K562 (cell line): ENCODE data around the gene LMTK2. TPM values are rescaled to one million over a fixed set of nuclear protein-coding genes. Genes with fewer than 3 reads are reported as not detected.

ENCODE experiments used
- ATAC-seq: fragments of 200-7000 bp; cut with Tn5 transposase; 3 replicates; pipeline ENCODE4 v1.9.1; 2020; ENCODE audit warnings: moderate library complexity
- BruUV-seq: library from RNA; stranded (reverse); fragments of 400-500 nt; replicated peaks from 2 replicates; lab custom pipeline; 2021; lab: Mats Ljungman, UMichigan
- CTCF ChIA-PET: fragments of 300-600 bp; formaldehyde crosslinking; extraction: SDS; loops from one replicate; lab custom pipeline; 2021; ENCODE audit warnings: low intra/inter-chr PET ratio; lab: Yijun Ruan, JAX
- POLR2A ChIA-PET: fragments of 300-600, 350-650 bp; sonication (Branson Sonifier 250); formaldehyde crosslinking; extraction: SDS; loops from one replicate; lab custom pipeline; 2021; ENCODE audit warnings: antibody characterized with exemption, inconsistent platforms; lab: Yijun Ruan, JAX
- DNase-seq, 4 experiments: peaks; one replicate each; pipeline versions ENCODE4 v3.0.0 to v3.0.0-alpha.2; 2011 to 2018; ENCODE audit warnings: low spot score in 3 of 4, mixed read lengths in 3 of 4; ENCODE audit errors: extremely low read depth in 1 of 4
- FAIRE-seq: peaks from 2 replicates; lab custom pipeline; 2011; peaks lifted over from hg19 to GRCh38; lab: Jason Lieb, UNC
- H2AFZ ChIP-seq: 2 replicates; pipeline ENCODE4 v1.6.0; 2011; ENCODE audit warnings: low read depth, low read length, control low read depth, inconsistent platforms
- H3K27ac ChIP-seq: fragments of 200-600 bp; 3 replicates; pipeline ENCODE4 v1.8.0; 2011; ENCODE audit warnings: low read depth, mild to moderate bottlenecking, control low read depth, inconsistent platforms, low read length, moderate library complexity, mixed read lengths; ENCODE audit errors: extremely low read depth
- H3K27me3 ChIP-seq, 2 experiments: fragments of 300-600 bp in 1 of 2; 2 replicates in 1 of 2; 3 replicates in 1 of 2; pipeline versions ENCODE4 v1.6.0 to v1.8.0; 2011; ENCODE audit warnings: inconsistent platforms in 2 of 2, low read length in 2 of 2, mild to moderate bottlenecking in 1 of 2, mixed read lengths in 1 of 2, moderate library complexity in 1 of 2; ENCODE audit not compliant: control insufficient read depth in 2 of 2, insufficient read depth in 2 of 2
- H3K36me3 ChIP-seq: fragments of 300-600 bp; 3 replicates; pipeline ENCODE4 v1.8.0; 2011; ENCODE audit warnings: mild to moderate bottlenecking, low read length, inconsistent platforms; ENCODE audit not compliant: control insufficient read depth, insufficient read depth
- H3K4me1 ChIP-seq, 2 experiments: fragments of 200-600 bp in 1 of 2; replicated peaks in 1 of 2; 2 replicates in 1 of 2; 3 replicates in 1 of 2; pipeline versions ENCODE4 v1.5.1 to v1.8.0; 2011; ENCODE audit warnings: inconsistent platforms in 2 of 2, low read length in 2 of 2, mild to moderate bottlenecking in 1 of 2, mixed read lengths in 1 of 2, moderate library complexity in 1 of 2; ENCODE audit not compliant: control insufficient read depth in 2 of 2, insufficient read depth in 2 of 2
- H3K4me2 ChIP-seq: 2 replicates; pipeline ENCODE4 v1.6.1; 2011; ENCODE audit warnings: low read length, control low read depth, inconsistent platforms, mixed read lengths; ENCODE audit not compliant: insufficient read depth
- H3K4me3 ChIP-seq: fragments of 200-600 bp; sonication (generic), shearing (Covaris generic); 2 replicates; pipeline ENCODE4 v1.5.1; 2016; ENCODE audit warnings: control low read depth, inconsistent platforms
- H3K79me2 ChIP-seq: fragments of 200-600 bp; 3 replicates; pipeline ENCODE4 v1.8.0; 2011; ENCODE audit warnings: low read length, inconsistent platforms; ENCODE audit not compliant: control insufficient read depth, insufficient read depth
- H3K9ac ChIP-seq, 2 experiments: 2 replicates each; pipeline versions ENCODE4 v1.6.0 to v1.6.1; 2011; ENCODE audit warnings: low read depth in 2 of 2, low read length in 2 of 2, control low read depth in 1 of 2, inconsistent platforms in 1 of 2, mild to moderate bottlenecking in 1 of 2, mixed read lengths in 1 of 2; ENCODE audit not compliant: insufficient read depth in 1 of 2
- H3K9me1 ChIP-seq: one replicate; pipeline ENCODE4 v1.6.0; 2011; ENCODE audit warnings: inconsistent platforms, mild to moderate bottlenecking, low read length, moderate library complexity; ENCODE audit not compliant: control insufficient read depth, insufficient read depth
- H3K9me3 ChIP-seq: replicated peaks from 2 replicates; pipeline ENCODE4 v1.5.1; 2011; ENCODE audit warnings: low read depth, low read length, inconsistent platforms; ENCODE audit not compliant: control insufficient read depth, insufficient read depth
- H4K20me1 ChIP-seq: replicated peaks from 2 replicates; pipeline ENCODE4 v1.6.1; 2011; ENCODE audit warnings: low read length, inconsistent platforms, mixed read lengths; ENCODE audit not compliant: control insufficient read depth, insufficient read depth
- E2F3 ChIP-seq: fragments of 250-450 bp; sonication (Bioruptor Pico); IDR thresholded peaks from 2 replicates; pipeline ENCODE4 v1.4.0; 2020; ENCODE audit warnings: mild to moderate bottlenecking
- FOXO4 ChIP-seq: fragments of 450-650 bp; formaldehyde crosslinking; IDR thresholded peaks from 2 replicates; pipeline ENCODE4 v1.4.0; 2020; ENCODE audit warnings: mild to moderate bottlenecking, moderate library complexity
- KDM4B ChIP-seq, 2 experiments: fragments of 450-650 bp in 1 of 2; sonication (generic) in 1 of 2; IDR thresholded peaks; 2 replicates each; pipeline ENCODE4 v1.6.1; 2016 to 2017; ENCODE audit warnings: borderline replicate concordance in 2 of 2, antibody characterized with exemption in 1 of 2, low read depth in 1 of 2, mild to moderate bottlenecking in 1 of 2
- KLF13 ChIP-seq: fragments of 450-650 bp; IDR thresholded peaks from 2 replicates; pipeline ENCODE4 v1.6.1; 2016; ENCODE audit warnings: missing genetic modification characterization, low read depth, mild to moderate bottlenecking, missing compliant biosample characterization, moderate library complexity, borderline replicate concordance
- NFYB ChIP-seq: IDR thresholded peaks from 2 replicates; pipeline ENCODE4 v1.6.1; 2011; ENCODE audit warnings: mild to moderate bottlenecking, moderate library complexity; ENCODE audit not compliant: insufficient read length; ENCODE audit errors: extremely low read depth
- POLR2B ChIP-seq: fragments of 450-650 bp; IDR thresholded peaks from 2 replicates; pipeline ENCODE4 v1.6.1; 2018; ENCODE audit warnings: low read depth; ENCODE audit not compliant: partially characterized antibody
- TAF15 ChIP-seq: fragments of 200-400 bp; formaldehyde crosslinking; IDR thresholded peaks from 2 replicates; pipeline ENCODE4 v1.6.1; 2017; ENCODE audit warnings: mild to moderate bottlenecking, low read depth, low read length, moderate library complexity
- ZNF121 ChIP-seq: sonication (generic); formaldehyde crosslinking; conservative IDR thresholded peaks from 2 replicates; pipeline ENCODE4 v1.8.0; 2022; ENCODE audit warnings: missing genetic modification reagents
- WGBS: fragments of 100-300 bp; shearing (Covaris generic); methylation state at CpG from one replicate; pipeline ENCODE4 v1.1.6; 2016; ENCODE audit warnings: low coverage, mixed read lengths; ENCODE audit not compliant: insufficient coverage; ENCODE audit errors: missing lambda C conversion rate; 5-methylcytosine and 5-hydroxymethylcytosine counted together
- in situ Hi-C: fragments of 300-500 bp; cut with MboI; formaldehyde crosslinking; loops from 4 replicates; pipeline ENCODE4 v1.15.0; 2018; ENCODE audit warnings: inconsistent platforms, mixed read lengths
- intact Hi-C: fragments of 100-400 bp; cut with micrococcal nuclease; formaldehyde crosslinking; loops from 2 replicates; pipeline ENCODE4 v1.14.2; 2022
- polyA plus RNA-seq, 8 experiments: library from polyadenylated mRNA; depleted of rRNA in 4 of 8; stranded (reverse) in 5 of 8; unstranded in 3 of 8; fragments of >200 nt; fragmentation: Nextera tagmentation in 2 of 8; fragmentation: Illumina TruSeq in 1 of 8; extraction: Ambion mirVana in 2 of 8; extraction: Trizol in 1 of 8; gene quantifications; 2 replicates each; pipeline versions ENCODE4 v1.2.1 to v1.2.3, GENCODE V29; 2011 to 2014; ENCODE audit warnings: inconsistent platforms in 1 of 8, missing spikeins in 1 of 8
- total RNA-seq, 7 experiments: library from RNA; depleted of rRNA in 6 of 7; stranded (reverse); fragments of >200 nt in 6 of 7; fragmentation: Illumina TruSeq in 2 of 7; extraction: Trizol in 2 of 7; gene quantifications; 2 replicates each; pipeline versions ENCODE4 v1.2.1 to v1.2.3, GENCODE V29; 2011 to 2021; ENCODE audit warnings: low replicate concordance in 1 of 7

Gene LMTK2
- total and polyA plus RNA-seq, 9 of the 15 experiments (the other 6 are each of a cell fraction or from before 2014, with no cell fraction given): 0.78 to 16.4 (median 6.3) TPM

DNA sequence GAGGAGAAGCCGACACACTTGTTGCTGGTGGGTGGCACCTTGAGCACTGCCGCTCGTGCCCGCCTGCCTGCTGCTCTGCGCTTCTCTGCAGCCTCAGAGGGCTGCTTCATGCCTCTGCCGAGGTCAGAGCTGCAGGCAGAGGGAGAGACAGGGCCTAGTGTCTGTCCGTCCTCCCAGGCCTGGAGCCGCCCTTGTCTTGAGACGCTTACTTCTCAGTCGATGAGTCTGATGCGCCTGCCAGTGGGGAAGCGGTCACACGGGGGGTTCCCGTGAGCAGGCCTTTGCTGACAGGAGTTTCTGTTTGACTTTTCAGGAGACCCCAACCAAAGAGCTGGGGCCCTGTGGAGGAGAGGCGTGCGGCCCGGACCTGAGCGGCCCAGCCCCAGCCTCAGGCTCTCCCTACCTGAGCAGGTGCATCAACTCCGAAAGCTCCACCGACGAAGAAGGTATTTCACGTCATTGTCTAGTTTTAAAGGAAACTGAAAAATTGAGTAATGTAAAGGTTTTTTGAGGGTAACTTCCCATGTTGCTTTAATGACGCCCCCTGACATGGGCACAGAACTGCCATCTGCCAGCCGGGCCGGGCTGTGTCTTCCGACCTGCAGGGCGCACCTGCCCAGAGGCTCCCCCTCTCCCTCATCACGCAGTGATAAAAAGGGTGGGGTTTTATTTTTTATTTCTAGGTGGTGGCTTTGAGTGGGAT lies 96.8 kb downstream of the LMTK2 start (continued):
- TF ChIP-seq FOXO4 (CRISPR knock-in tag) (no peak), TAF15 (no peak), KLF13 (no peak), KDM4B (IDR thresholded peaks at IDR 0.05; ENCODE audit: borderline replicate concordance in 2 of 2, low read depth in 1 of 2) (no peak), E2F3 (CRISPR knock-in tag) (no peak)

DNA sequence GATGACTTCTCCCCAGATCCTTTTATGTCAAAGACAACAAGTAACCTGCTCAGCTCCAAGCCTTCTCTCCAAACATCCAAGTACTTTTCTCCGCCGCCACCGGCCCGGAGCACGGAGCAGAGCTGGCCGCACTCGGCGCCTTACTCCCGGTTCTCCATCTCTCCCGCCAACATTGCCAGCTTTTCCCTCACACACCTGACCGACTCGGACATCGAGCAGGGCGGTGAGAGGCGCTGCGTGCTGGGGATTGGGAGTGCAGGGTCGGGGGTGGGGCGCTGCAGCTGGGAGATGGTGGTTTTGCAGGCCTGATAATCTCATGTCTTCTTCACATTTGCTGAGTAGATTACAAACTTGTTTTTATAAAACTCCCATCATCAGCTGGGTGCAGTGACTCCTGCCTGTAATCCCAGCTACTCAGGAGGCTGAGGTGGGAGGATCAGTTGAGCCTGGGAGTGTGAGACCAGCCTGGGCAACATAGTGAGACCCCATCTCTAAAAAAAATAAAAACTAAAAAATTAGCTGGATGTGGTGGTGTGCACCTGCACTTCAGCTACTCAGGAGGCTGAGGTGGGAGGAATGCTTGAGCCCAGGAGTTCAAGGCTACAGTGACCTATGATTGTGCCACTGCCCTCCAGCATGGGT lies 97.4 kb downstream of the LMTK2 start:
- peaks cover 0 to 23% of the 10 kb centered on the region in 2 experiments; a peak in 2 of 5 replicates for H3K4me1 ChIP-seq
- FAIRE-seq: no peak

More for the DNA sequence above, 97.4 kb downstream of the LMTK2 start:
- Histone ChIP-seq H3K9me3 (no peaks in the 10 kb centered on the region), H3K9ac (no peak overlapping the region), H3K4me3 (no peak overlapping the region), H3K9me1 (no peaks in the 10 kb centered on the region), H4K20me1 (no peaks in the 10 kb centered on the region), H3K36me3 (peaks cover 42% of the 10 kb centered on the region; the same call in 1 of the 3 replicates), H3K4me2 (no peak overlapping the region), H3K27ac (no peak overlapping the region), H3K27me3 (no peaks in the 10 kb centered on the region), H3K79me2 (no peaks in the 10 kb centered on the region), H2AFZ (no peak overlapping the region)
- DNase-seq: no peak
- ChIA-PET POLR2A (no interaction called here), CTCF (no interaction called here)
- no TSS peak for BruUV-seq
- intact Hi-C loops: no loop called here
- in situ Hi-C loops: no loop called here
- no peak for ATAC-seq
- no peak for TF ChIP-seq POLR2B
- peak; percentile 62; the same call in 1 of the 2 replicates for TF ChIP-seq ZNF121 (CRISPR knock-in tag)
- no peak for TF ChIP-seq NFYB
- 89% methylated on average over 14 of the region's 18 CpGs for WGBS
